GM21360 (cell line): Measurements from ENCODE around the gene AP4B1.

Experiments
- ATAC-seq: cut with Tn5 transposase; IDR thresholded peaks from one replicate; pipeline ENCODE4 v1.9.1; 2021; ENCODE audit warnings: mild to moderate bottlenecking, moderate library complexity; ENCODE audit not compliant: unreplicated experiment

Gene AP4B1

DNA sequence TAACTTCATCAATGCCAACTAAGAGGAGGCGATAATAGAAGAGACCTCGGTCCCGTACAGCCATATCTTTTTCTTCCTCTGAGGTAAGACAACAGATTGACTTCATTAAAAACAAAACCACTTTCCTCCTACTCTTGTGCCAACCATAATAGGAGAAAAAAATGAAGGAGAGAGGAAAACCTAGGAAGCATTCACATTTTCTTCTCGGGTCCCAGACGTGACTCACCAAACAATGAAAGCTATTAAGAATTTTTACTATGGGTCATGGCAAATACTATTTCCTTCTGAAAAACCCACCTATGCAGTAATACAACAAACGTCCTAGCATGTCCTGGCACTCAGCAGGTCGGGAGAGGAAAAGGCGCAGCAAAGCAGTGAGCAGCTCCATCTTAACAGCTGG lies 8.6 kb downstream of the AP4B1 start:
- no peak for ATAC-seq

- no peak for ATAC-seq
Measured at GRCh38 chr1:113895098-113895497, 9.5 kb downstream of the AP4B1 start.

DNA sequence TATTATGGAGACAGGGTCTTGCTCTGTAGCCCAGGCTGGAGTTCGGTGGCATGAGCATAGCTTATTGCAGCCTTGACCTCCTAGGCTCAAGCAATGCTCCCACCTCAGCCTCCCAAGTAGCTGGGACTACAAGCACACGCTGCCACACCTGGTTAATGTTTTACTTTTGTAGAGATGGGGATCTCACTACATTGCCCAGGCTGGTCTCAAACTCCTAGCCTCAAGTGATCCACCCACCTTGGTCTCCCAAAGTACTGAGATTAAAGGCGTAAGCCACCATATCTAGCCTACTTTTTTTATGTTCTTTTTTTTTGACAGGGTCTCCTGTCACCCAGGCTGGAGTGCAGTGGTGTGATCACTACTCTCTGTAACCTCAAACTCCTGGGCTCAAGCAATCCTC lies 11.3 kb downstream of the AP4B1 start:
- no peak for ATAC-seq

DNA sequence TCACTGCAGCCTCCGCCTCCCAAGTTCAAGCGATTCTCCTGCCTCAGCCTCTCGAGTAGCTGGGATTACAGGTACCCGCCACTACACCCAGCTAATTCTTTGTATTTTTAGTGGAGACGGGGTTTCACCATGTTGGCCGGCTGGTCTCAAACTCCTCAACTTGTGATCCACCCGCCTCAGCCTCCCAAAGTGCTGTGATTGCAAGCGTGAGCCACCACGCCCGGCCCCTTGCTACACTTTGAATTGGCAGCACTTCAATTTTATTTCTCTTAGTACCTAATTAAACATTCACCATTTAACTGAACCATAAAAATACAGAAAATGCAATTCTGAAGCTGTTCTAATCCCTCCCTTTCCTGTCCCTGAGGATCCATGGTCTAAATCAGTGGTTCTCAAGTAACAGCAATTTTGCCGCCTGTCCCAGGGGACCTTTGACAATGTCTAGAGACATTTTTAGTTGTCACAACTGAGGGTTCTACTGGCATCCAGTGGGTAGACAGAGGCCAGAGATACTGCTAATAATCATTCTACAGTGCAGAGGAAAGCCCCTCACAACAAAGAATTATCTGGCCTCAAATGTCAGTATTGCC lies 12.9 kb downstream of the AP4B1 start:
- no peak for ATAC-seq

DNA sequence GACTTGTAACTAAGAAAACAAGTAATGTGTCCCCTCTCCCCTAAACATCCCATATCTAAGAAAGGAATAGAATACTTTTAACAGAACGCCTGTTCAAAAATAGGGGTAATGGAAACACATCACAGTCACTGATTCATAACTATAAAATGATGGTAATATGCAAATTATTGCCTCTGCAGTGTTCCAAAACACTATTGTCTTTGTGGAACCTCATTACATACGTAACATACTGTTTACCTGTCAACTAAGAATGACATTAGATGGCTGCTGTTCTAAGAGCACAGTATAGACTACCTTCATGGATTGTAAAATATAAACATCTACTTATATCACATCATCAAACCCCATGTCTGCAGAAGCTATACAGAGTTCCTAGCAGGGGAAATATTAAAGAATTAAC lies 13.8 kb downstream of the AP4B1 start:
- no peak for ATAC-seq

- no peak for ATAC-seq
Measured at GRCh38 chr1:113887402-113888175, 17.0 kb downstream of the AP4B1 start, which contains the start of gene BCL2L15. Gene BCL2L15, minus strand, starts transcription at chr1:113887581. Its CDS starts 206 bp downstream, at chr1:113887375.

- no peak for ATAC-seq
Measured at GRCh38 chr1:113886417-113887401, 17.9 kb downstream of the AP4B1 start.

DNA sequence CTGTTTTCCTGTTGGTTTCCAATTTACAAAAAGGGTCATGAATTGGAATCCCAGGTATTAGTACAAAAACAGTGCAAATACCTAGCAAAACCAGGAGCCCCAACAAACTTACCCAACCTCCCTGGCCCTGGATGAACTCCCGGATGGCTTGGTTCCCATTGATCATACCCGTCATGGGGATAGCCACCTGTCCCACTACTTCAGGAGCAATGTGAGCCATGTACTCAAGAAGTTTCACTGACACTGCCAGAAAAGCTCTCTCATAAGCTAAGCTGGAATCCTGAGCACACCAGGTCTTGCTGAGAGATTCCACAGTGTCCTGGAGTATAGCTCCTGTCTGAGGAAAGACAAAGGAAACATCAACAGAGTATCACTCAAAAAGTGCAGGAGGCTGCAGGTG lies 22.9 kb downstream of the AP4B1 start:
- ATAC-seq = no peak

- no peak for ATAC-seq
Measured at GRCh38 chr1:113879739-113880038, 24.9 kb downstream of the AP4B1 start.

GRCh38 chr1:113876176-113876575 lies 28.4 kb downstream of the AP4B1 start:
- no peak for ATAC-seq

GRCh38 chr1:113875714-113876113 lies 28.9 kb downstream of the AP4B1 start:
- ATAC-seq = no peak

DNA sequence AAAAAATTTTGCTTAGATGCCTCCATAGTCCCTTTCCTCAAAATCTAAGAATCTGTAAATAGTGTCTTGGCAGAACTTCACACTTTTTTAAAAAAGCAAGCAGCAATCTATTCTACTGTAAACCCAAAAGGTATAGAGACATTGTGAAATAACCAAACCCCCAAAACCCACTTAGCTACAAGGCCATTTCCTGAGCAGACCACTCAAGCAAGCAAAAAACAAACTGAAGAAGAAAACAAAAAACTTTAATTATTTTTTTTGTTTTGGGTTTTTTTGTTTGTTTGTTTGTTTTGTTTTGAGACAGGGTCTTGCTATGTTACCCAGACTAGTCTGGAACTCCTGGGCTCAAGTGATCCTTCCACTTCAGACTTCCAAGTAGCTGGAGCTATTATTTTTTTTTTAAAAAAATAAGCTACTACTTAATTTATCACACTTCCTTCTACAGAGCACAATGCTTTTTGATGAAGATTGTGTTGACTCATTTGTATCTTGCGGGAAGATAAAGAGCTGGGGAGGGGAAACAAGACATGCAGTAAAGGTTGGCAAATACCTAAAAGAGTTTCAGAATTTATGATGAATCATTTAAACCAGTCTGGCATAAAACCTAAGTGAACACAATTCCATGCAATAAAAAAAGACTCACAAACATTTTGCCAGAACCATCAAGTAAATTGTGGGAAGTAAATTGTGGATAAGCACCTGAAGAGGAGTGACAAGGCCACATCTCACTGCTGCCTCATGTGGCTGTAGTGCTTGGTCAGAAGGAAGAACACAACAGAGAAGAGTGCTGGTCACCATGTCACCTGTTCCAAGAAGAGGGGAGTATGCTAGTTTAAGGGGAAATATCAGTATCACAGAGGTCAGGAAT lies 30.4 kb downstream of the AP4B1 start:
- no peak for ATAC-seq

GRCh38 chr1:113872219-113872935 lies 32.2 kb downstream of the AP4B1 start:
- ATAC-seq = peak; percentile 12

DNA sequence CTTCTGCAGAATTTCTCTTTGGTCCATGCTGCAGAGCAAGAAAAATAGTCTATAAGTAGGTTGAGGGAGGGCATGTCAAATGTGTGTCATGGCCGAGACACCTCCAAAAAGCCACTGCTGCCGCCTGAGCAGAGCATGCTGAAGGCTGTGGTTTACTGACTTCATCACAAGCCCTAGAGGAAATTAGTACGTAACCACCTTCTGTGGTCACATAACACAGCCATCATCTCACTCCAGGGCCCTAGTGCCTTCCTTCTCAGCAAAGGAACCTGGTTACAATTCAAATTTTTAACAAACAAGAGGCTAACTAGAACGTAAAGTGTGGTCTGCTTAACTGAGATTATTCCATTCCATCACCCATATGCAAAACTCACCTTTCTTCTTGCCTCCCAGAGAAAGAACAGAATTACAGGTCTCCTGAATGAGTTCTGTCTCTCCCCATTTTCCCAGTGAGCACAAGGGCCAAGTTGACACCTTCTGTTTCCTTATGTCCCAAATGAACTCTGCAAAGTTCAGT lies 32.9 kb downstream of the AP4B1 start, which contains the start of gene PTPN22:
PTPN22 (minus strand) TSS at position 116 of the 517 bp plus-strand sequence.
- ATAC-seq = peak; percentile 89

- ATAC-seq = no peak
Measured at GRCh38 chr1:113870778-113871177, 33.8 kb downstream of the AP4B1 start.

- ATAC-seq = no peak
Measured at GRCh38 chr1:113868387-113869083, 36.1 kb downstream of the AP4B1 start.

GRCh38 chr1:113861641-113862040 lies 43.0 kb downstream of the AP4B1 start:
- ATAC-seq = no peak

- ATAC-seq = no peak
Measured at GRCh38 chr1:113860891-113861290, 43.7 kb downstream of the AP4B1 start.
